Measurements from ENCODE around the gene GRIK4. TPM values are rescaled to one million over a fixed set of nuclear protein-coding genes. Genes with fewer than 3 reads are reported as not detected.

GRIK4 gene
- polyA plus RNA-seq, 1 experiment = 0.55 TPM

- ChIA-PET CTCF (interaction anchor here (2.0 kb wide), 1 partner anchor 262 kb away, joined by 10 read pairs; no protein-coding TSS in a partner anchor), POLR2A (no interaction called here)
Measured at GRCh38 chr11:120932305-120932915, 420.9 kb downstream of the GRIK4 start.

DNA sequence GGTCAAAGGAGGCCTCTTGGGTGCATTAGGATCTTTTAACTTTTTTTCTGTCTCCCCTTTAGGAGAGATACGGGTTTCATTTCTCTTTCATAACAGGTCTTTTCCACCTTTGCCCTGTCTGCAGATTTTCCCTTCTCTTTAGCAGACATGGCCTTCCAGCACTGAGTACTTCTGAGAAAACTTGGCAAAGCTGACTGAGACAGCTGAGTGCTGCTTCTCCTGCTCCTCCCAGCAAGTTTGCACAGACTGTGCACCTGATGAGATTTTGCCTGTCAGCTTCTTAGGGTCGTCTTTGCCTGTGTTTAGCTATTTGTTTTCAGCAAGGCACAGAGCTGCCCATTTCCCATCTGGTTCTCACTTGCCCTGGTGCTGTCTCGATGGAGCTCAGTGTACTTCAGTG, 424.8 kb downstream of the GRIK4 start:
- peaks cover 15% of the 10 kb centered on the region for H3K27me3 ChIP-seq (ENCODE audit: control insufficient read depth, insufficient read depth, low read length)
- ChIA-PET CTCF (no interaction called here), POLR2A (no interaction called here)
- no peak overlapping the region for H3K27ac ChIP-seq (ENCODE audit: low read depth, low read length)
- H3K4me3 ChIP-seq (ENCODE audit: low read depth, low read length) = no peak overlapping the region
- no peak for DNase-seq (ENCODE audit: low read depth, low spot score)
- H3K9me3 ChIP-seq (ENCODE audit: control insufficient read depth, insufficient read depth, low read length) = no peaks in the 10 kb centered on the region
- no peak for TF ChIP-seq CTCF (IDR thresholded peaks at IDR 0.05; ENCODE audit: low read depth, low read length)

More at GRCh38 chr11:120932305-120932915, 420.9 kb downstream of the GRIK4 start:
- no peak for TF ChIP-seq CTCF (IDR thresholded peaks at IDR 0.05; ENCODE audit: low read depth, low read length)
- Histone ChIP-seq H3K4me3 (ENCODE audit: low read depth, low read length) (no peak overlapping the region), H3K27ac (ENCODE audit: low read depth, low read length) (no peak overlapping the region), H3K27me3 (ENCODE audit: control insufficient read depth, insufficient read depth, low read length) (peaks cover 14% of the 10 kb centered on the region), H3K9me3 (ENCODE audit: control insufficient read depth, insufficient read depth, low read length) (no peaks in the 10 kb centered on the region)
- DNase-seq (ENCODE audit: low read depth, low spot score) = no peak

- Histone ChIP-seq H3K27ac (ENCODE audit: low read depth, low read length) (no peak overlapping the region), H3K4me3 (ENCODE audit: low read depth, low read length) (no peak overlapping the region), H3K9me3 (ENCODE audit: control insufficient read depth, insufficient read depth, low read length) (no peaks in the 10 kb centered on the region), H3K27me3 (ENCODE audit: control insufficient read depth, insufficient read depth, low read length) (peaks cover 10% of the 10 kb centered on the region)
- no peak for TF ChIP-seq CTCF (IDR thresholded peaks at IDR 0.05; ENCODE audit: low read depth, low read length)
- no peak for DNase-seq (ENCODE audit: low read depth, low spot score)
- ChIA-PET CTCF (interaction anchor here (1.7 kb wide), 1 partner anchor 257 kb away, joined by 8 read pairs; no protein-coding TSS in a partner anchor), POLR2A (interaction anchor here (0.6 kb wide), 1 partner anchor 1165 kb away, joined by 3 read pairs; no protein-coding TSS in a partner anchor)
Measured at GRCh38 chr11:120937501-120937900, 426.0 kb downstream of the GRIK4 start.

DNA sequence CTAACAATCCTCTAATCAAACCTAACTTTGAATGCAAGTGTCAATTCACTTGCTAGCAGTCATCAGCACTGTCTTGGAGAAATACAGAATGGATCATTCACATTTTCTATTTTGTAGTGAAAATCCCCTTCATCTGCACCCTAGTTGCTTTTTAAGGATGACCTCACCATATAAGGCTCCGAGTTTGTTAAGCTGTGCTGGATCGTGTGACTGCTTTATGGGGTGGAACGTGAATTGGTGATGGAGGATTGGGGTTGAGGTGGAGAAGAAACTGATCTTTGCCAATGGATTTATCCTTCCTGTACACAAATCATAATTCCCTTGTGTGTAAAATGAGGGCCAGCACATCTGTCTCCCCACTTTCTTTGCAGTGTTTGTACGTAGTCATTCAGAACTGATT, 426.7 kb downstream of the GRIK4 start:
- Histone ChIP-seq H3K27me3 (ENCODE audit: control insufficient read depth, insufficient read depth, low read length) (peaks cover 6% of the 10 kb centered on the region), H3K4me3 (ENCODE audit: low read depth, low read length) (no peak overlapping the region), H3K9me3 (ENCODE audit: control insufficient read depth, insufficient read depth, low read length) (no peaks in the 10 kb centered on the region), H3K27ac (ENCODE audit: low read depth, low read length) (no peak overlapping the region)
- no peak for TF ChIP-seq CTCF (IDR thresholded peaks at IDR 0.05; ENCODE audit: low read depth, low read length)
- POLR2A ChIA-PET = no interaction called here
- DNase-seq (ENCODE audit: low read depth, low spot score) = no peak
- CTCF ChIA-PET = interaction anchor here (1.7 kb wide), 1 partner anchor 257 kb away, joined by 8 read pairs; no protein-coding TSS in a partner anchor

DNA sequence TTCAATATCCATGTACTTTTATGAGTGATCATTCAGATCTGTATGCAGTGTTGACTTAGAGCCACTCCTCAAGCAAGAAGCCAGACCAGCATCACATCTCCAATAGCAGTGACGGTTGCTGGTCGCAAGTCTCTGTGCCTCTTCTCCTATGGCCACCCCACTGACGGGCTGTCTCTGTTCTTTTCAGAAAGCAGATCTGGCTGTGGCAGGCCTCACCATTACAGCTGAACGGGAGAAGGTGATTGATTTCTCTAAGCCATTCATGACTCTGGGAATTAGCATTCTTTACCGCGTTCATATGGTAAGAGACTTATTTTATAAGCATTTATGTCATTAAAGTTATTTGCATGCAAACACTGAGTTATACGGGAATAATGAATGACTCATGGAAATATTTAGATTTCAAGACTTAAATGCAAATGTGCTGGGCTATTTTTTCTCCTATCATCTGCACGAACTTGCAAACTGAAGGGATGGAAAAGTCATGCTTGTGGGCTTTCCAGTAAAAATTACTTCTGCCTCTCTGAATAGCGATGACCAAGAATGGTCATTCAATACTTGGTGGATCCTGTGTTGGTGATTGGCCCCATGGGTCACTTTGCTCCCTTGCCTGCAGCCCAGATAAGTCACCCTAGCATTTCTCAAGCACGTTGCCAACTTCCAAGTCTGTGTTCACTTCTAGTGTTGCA, 428.8 kb downstream of the GRIK4 start:
- H3K27me3 ChIP-seq (ENCODE audit: control insufficient read depth, insufficient read depth, low read length) = peaks cover 3% of the 10 kb centered on the region
- TF ChIP-seq CTCF (IDR thresholded peaks at IDR 0.05; ENCODE audit: low read depth, low read length) = no peak
- H3K4me3 ChIP-seq (ENCODE audit: low read depth, low read length) = no peak overlapping the region
- CTCF ChIA-PET = interaction anchor here (0.7 to 0.9 kb wide), 4 partner anchors 11 to 254 kb away, joined by 3 to 4 read pairs (median 4); no protein-coding TSS in a partner anchor
- no peak overlapping the region for H3K27ac ChIP-seq (ENCODE audit: low read depth, low read length)
- peaks cover 5% of the 10 kb centered on the region; the same call in 1 of the 2 replicates for H3K9me3 ChIP-seq (ENCODE audit: control insufficient read depth, insufficient read depth, low read length)
- no peak for DNase-seq (ENCODE audit: low read depth, low spot score)
- POLR2A ChIA-PET = no interaction called here

All from AG04450 (cell line).